Stimulated activated CD4-positive, alpha-beta T cell treated with anti-CD3 and anti-CD28 coated beads, Interleukin-2, amount 100 ng/mL, for 4 hours (primary cell): ENCODE data around the gene SMAD3.

ENCODE experiments used
- DNase-seq: peaks from one replicate; pipeline ENCODE4 v3.0.0-alpha.2; 2020; ENCODE audit warnings: low read depth

Gene SMAD3

DNA sequence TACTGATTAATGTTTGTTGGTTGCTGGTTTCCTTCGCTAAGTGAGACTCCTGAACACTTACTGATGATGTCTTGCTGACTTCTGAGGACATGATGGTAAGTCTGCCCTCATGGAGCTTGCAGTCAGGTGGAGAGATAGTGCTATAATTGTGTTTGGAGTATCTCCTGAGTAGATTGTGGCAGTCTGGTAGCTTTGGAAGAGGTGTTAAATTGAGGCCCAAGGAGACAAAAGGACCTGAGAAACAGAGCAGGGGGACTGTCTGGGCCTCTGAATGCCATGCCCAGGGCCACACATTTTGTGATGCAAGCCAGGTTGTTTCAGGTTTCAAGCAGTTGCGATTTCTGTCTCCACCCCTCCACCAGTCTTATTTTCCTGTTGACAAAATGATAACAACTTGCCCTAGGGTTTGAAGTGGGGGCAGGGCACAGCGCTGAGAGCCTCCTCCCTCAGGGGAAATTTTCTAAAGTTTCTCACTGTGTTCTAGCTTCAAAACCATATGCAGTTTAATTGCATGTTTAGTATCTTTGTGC, 16.7 kb downstream of the SMAD3 start:
- DNase-seq, result no peak

DNA sequence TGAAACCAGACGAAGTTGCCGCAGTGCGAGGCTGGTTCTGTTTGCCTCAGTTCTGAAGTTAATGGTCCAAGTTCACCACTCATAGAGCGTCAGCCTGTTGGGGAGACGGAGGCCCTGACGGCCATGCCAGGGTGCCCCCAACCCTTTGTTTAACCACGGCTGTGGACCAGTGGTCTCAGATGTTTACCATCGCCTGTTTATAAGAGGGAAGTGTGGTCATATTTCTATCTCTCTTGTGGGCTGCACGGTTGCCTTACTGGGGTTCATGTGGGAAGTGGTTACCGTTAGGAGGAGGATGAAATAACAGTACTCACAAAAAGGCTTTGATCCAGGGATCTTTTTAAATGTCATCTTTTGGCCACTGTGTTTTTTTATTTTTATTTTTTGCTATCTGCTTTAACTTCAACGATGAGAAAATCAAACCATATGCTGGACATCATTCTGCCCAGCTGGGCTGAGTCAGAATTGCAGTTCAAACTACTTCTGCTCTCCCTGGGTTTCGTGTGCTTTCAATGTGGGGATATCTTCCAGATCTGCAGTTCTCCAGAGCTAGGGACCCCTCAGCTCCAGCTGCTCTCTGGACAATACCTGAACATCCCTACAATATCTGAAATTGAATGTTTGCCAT, 17.8 kb downstream of the SMAD3 start:
- DNase-seq, result no peak

DNA sequence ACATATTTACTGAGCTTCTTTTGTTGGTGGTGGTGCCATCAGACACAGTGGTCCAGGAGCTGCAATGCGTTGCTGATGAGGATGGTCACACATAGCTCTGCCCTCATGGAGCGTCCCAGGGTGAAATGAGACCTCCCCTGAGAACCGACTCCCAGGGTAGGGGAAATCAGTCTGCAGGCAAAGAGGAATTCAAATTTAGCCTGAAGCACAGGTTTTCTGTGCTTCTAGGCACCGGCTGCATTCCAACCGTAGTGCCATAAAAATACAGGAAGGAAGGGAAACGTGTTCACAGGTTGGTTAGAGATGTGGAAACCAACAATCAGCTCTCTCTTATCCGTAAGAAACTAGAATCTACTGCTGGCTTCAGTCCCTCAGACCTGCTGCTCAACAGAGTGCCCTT, 19.2 kb downstream of the SMAD3 start:
- DNase-seq, result no peak

DNA sequence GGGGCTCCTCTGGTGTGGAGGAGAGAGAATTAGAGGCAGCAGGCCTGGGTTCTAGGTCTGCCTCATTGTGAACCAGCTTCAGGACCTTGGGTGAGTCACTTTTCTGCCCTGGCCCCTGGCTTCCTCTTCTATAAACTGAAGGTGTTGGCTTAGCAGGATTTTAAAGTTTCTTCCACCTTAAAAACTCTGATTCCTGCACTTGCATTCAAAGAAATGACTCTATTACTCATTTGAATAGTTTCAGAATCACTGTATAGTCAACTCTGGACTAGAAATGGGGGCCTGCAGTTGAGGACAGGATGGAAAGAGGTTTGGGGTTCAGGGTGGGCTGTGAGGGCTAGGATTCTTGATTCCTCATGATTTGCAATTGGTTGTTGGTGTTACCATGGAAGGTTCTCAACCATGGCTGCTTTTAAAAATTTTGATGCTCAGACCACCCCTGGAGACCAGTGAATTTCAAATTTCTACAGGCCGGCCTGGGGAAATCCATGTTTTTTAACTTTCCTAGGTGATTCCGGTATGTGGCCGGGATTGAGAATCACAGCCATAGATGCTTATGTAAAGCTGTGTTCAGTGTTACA, 19.9 kb downstream of the SMAD3 start:
- DNase-seq, result no peak

DNA sequence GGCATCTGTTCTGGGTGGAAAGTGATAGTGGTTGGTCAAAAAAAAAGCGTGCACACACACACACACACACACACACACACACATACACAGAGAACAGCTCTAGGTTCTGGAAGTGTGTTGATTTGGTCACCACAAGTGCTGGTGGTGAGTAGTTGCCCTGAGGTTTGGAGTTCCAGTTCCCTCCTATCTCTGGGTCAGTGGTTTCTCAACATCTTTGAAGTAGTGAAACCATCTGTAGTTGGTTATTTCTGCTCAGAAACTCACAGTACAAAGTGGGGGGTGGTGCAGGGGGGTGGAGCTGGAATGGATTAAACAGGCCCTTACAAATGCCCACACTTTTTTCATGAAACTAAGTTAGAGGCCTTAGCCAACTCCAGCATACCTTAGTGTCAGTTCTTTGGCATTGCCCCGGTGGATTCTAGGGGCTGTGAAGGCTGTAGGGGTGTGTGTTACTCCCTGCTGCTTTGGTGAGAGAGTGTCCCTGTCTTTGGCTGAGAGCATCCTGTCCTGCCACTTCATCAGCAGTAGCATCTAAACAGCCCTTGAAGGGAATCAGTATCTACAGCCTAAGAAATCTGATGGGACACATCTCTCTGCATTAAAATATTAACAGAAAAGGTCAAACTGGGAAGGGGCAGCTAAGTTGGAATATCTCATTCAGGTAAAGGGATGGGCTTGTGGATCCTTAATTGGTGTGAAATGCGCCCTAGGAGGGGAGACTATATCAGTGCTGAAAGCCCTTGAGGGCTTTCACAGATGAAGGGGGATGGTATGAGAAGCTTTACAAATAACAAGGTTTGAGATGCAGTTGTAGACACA, 20.6 kb downstream of the SMAD3 start:
- DNase-seq, result no peak

DNA sequence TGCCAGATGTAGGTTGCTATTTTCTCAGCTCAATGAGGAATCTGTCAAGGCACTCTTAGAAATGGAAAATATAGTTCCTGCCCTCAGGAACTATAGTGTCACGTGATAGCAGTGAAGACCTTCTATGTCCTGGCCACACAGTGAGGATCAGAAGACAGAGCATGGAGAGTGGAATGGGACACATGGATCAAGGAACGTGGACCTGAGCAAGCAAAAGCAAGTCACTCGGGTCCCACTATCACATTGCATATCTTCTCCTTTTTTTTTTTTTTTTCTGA, 21.2 kb downstream of the SMAD3 start:
- DNase-seq, result no peak

DNA sequence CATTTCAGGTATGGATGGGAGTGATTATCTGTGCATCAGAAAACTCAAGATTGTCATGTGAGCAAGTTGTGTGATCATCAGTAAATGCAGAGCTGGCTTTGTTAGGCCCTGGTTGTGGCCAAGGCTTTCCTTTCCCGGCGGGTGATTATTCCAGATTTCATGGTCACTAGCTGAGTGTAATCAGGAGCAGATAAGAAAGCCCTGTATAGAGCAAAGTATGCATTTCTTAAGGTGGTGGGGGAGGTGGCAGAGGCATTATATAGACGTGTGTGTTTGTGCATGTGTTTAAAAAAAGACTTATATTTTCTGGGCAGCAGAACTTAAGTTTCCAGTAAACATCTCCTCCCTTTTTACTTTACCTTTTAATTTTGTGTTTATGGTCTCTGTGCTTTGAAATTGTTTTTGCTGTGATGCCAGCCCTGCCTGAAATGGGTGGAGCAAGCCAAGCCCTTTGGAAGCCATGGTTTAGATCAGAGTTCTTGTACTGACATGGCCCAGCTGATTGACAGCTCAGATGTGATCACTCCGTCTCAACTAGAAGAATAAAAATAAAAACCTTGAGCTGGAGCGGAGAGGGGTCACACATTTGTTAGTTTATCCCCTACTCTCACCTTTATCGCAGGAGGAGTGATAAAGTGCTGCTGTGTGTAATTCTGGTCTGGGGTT, 22.2 kb downstream of the SMAD3 start:
- DNase-seq, result no peak

DNA sequence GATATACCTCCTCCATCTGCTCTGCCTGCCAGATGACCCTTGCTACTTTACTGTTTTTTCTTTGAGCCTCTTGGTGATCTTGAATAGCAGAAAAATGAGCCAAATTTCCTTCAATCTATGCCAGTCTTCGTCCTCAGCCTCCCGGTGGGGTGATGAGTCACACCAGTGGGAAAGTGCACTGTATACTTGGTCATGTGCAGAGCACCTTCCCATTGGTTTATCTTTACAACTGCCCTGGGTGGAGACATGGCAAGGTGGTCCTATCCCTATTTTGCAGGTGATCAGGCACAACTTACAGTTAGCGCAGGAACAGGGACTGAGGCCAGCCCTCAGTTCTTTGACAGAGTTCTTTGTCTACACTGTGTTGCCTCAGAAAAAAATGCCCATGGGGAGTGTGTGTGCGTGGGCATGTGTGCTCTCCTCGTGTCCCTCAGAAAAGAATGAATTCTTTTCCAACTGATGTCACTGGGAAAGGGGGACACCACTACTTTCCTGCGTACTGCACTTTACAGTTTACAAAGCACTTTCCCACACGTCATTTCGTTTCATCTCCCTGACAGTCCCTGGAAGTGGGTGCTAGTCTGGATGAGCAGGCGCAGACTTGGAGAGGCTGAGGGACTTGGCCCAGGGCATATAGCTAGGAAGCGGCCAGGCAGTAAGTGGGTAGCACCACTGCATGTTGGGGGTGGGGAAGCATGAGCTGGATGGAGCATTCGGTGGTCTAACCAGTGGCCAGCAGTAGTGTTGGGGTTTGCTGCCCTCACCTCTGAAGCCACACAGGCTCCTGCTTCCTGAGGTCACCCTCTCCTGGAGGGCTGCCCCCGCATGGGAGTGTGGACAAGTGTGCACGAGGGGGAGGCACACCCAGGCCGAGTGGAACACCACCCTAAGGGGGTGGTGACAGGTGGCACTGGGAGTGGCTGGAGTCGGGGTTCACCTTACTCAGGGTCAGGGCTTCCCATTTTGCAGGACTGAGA, 24.1 kb downstream of the SMAD3 start:
- DNase-seq, result no peak

DNA sequence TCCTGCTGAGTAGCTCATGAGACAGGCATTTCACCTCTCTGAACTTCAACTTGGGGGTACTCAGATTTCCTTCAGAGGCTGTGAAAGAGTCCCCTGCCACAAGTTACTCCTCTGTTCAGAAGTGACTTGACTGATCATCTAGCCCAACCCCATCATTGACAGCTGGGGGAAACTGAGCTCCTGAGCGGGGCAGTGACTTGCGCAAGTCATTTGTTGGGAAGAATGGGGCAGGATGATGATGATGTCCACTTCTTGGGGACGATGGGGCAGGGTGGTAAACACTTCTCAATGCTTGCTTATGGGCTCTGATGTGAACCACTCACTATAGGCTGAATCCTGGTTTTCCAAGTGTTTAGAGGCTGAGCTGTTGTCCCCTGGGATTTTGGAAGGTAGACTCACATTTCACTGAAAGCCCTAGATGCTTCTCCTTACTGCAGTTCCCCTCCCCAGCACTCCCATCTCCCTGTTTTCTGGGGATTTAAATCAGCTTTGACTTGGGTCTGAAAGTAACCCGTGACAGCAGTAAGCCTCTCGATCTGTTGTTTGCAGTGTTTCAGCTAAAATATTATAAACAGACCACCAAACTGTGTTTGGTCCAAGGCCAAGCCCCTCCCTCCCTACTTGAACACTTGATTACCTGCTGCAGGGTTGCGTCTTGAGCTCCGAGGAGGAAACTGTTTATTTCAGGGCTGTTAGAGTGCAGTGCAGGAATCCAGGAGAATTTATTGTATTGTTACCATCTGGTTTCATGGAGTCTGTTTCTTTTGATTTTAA, 25.1 kb downstream of the SMAD3 start:
- no peak for DNase-seq

DNA sequence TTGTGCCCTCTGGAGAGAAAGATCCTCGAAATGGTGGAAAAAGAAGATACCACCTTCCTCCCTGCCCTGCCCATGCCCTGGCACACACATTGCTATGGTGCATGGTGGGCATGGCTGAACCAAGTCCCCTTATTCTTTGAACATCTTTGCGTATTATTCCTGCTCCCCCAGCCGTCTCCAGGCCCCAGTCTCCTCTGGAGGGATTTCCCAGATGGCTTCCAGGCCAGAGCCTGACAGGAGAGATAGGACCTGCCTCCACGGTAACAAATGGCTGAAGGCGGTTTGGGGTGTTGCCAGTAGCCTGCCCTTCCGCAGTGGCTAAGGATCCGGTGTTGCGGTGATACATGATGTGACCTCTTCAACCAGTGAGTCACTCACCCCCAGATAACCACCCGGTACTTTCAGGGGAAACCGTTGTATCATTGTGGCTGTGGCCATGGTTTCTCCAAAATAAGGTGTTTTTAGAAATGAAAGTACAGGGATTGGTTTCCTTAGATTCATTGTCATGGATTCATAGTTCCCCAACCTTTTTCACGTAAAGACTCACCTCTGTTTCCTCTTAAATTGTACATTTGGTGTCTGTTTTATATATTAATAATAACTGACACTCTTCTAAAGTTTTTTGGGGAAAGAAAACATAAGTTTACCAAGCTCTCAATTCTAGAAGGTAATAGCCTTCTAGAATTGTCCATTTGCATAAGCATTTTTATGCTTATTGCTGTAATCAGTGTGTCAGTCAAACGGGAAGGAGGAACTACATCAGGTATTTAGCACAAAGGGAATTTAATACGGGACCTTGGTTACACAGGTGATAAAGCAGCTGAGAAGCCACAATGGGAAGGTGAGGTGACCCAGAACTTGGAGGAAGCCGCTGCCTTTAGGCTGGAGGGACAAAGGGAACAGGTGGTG, 25.9 kb downstream of the SMAD3 start:
- no peak for DNase-seq

DNA sequence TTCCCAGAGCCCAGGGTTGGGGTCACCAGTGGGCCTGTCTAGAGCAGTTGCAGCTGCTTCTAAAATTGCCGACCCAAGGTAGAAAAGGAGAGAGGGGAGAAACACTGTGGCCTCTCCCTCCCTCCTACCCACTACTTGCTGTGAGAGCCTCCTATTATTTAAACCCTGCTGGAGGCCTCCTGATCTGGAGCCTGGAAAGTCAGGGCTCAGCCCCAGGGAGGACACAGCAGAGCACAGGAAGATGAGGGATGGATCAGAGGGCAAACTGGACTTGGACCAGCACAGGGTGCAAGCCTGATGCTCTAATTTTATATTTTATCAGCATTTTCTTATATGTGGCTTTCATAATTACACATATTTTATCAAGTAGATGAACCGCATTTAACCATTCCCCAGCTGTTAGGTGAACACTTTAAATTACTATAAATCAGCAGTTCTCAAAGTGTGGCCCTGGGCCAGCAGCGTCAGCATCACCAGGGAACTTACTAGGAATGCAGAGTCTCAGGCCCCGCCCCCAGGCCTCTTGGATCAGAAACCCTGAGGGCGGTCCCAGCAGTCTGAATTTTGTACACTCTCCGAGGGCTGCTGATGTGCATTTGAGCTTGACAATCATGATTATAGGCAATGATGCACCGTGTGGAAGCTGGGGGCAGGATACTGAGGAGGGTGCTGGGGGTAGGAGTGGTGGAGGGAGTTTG, 26.7 kb downstream of the SMAD3 start:
- no peak for DNase-seq

DNA sequence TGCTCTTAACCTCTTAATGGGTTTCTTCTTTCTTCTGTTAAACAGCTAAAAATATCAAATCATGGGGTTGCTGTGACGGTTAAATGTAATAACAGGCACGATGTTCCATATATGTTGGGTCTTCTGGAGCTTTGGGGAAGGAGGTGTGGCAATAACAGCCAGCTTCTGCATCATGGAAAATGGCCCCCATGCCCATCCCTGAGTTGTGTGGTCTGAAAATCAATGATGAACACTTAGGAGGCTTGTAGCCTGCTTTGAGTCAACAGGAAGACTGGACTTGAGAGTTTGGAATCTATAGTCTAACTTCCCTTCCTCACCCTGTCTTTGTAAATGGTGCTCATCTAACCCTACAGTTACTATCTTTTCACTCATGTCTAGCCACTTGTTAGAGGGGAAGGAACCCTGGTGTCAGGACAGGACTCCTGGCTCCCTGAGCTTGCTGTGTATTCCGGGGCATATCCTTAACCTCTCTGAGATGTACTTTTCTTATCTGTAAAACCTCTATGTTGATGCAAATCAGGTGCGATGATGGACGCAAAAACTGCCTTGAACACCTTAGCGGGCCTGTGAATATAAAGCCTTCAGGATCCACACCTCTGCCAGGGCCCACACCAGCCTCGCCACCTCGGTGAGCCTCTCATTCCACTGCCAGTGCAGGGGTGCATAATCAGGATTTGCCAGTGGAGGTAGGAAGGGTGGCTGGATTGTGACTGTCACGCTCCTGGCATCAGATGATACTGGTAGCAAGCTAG, 27.5 kb downstream of the SMAD3 start:
- DNase-seq, result no peak

DNA sequence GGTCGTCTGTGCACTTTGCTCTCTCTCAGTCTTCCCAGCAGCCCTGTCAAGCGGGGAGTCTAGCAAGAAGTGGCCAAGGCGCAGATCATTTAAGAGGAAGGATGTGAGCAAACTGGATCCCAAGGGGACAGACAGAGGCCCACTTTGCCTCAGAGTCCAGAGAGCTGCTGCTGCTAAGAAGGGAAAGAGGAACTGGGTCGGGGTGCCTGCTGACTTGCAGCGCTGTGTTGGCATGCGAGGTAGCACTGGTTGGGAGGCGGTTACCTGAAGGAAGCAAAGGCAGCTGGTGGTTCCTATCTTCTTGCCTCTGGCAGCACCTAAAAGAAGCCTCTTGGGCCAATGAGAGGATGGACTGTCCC, 28.1 kb downstream of the SMAD3 start:
- no peak for DNase-seq

DNA sequence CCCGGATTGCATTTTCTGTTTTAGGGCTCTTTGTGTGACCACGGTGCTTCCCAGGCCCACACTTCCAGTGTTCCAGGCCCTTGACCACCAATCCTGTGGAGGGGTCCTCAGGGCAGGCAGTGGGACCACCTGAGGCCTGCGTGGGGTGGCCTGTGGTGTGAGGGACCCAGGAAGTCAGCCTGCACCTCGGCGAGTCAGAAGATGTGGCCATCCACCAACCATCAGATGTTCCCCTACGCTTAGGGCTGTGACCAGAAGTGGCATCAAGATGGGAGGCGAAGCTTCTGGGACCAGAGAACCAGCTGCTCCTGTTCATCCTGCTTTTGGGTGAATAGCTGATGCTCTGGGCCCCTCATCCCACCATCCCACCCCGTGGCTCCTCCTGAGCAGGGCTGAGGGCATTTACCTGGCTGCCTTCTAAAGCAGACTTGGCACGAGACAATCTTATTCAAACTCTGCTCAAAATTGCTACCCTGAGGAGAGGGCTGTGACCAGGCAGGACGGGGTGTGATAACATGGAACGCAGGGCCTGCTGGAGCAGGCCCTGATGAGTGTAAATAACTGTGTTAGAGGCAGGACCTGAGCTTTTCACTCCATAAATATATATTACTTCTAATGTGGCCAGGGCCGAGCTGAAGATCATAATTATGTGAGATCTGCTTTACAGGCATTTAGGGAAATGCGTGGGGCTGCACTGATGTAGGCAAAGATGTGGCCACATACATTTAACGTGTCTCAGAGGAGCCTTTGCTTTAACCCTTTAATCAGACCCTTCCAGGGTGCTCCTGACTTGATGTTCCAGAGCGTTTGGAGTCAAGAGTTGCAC, 28.8 kb downstream of the SMAD3 start:
- no peak for DNase-seq

DNA sequence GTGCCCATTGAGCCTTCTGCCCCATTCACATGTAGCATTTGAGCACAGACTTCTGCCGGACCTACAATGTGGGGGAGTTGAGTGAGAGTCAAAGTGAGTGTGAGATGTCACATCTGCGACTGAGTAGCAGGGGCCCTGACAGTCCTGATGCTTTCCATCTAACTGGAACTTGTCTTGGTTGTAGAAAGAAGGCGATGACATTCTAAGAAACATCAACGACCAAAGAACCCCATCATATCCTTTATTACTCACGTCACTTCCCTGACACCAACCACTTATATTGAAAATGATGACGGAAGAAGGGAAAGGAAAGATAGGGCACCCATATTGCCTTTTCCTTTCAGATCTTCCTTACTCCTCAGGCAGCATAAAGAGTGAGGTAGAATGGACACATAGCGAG, 30.5 kb downstream of the SMAD3 start:
- no peak for DNase-seq

DNA sequence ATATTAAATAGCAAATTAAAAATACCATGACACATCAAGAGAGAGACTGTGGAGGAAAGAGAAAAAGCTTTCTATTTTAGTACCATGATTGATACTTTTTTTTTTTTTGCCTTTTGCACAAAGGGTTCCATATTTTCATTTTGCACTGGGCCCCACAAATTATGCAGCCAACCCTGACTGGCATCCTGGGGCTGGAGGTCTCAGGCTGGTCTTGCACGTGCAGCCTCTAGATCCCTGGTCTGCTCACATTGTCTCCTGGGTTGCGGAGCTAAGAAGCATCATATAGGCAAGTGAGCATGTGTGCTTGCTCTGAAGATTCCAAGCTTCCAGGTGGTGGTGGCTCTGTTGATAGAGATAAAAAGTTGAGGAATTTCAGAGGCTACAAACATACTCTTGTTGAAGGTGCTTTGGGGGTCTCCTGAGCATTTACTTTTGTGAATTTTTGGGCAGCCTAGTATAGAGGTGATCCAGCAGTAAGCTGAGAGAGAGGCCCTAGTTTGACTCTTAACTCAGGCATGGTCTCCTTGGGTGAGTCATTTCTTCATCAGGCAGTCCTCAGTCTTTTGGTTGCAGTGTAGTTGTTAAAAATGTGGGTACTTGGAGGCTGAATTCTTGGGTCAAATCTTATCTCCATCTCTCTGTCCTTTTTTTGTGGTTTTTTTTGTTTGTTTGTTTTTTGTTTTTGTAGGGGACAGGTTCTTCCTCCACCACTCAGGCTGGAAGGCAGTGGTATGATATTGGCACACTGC, 31.3 kb downstream of the SMAD3 start:
- no peak for DNase-seq

DNA sequence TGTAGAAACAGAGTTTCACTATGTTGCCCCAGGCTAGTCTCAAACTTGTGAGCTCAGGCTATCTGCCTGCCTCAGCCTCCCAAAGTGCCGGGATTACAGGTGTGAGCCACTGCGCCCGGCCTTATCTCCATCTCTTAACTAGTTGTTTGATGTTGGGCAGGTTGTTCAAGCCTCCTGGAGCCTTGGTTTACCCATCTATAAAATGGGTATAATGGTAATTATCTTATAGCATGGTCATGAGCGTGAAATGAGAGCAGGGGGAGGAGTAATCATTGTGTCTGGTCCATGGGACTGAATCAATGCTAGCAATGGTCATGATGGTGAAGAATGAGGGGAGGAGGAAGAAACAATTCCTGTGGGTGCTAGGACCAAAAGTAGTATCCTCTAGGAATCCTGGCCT, 32.0 kb downstream of the SMAD3 start:
- DNase-seq, result no peak
